Omental fat pad (tissue), 4 donors: Measurements from ENCODE around the gene PLXNA4. TPM values are rescaled to one million over a fixed set of nuclear protein-coding genes. Genes with fewer than 3 reads are reported as not detected.

ENCODE experiments used
- ATAC-seq: fragments of 150-250 bp; one replicate; pipeline ENCODE4 v1.9.1; 2016; ENCODE audit warnings: mild to moderate bottlenecking, moderate library complexity; ENCODE audit not compliant: low FRiP score
- DNase-seq: peaks from one replicate; pipeline ENCODE4 v3.0.0-alpha.2; 2019; ENCODE audit warnings: low spot score
- total RNA-seq, 4 donors: library from RNA; depleted of rRNA; stranded (reverse); fragments of >200 nt; gene quantifications; one replicate each; pipeline ENCODE4 v1.1.0, GENCODE V29; 2016
- TF ChIP-seq, protein P1 (sequence below), 3 donors: fragments of 450-650 bp; IDR thresholded peaks; one replicate each; pipeline ENCODE4 v1.5.1; 2016 to 2017; ENCODE audit warnings: antibody characterized with exemption in 3 of 3, mild to moderate bottlenecking in 3 of 3, moderate library complexity in 2 of 3

PLXNA4 gene
- total RNA-seq, 4 donors from 2014 or later = 31.4 to 111 (median 41.9) TPM

- no peak for ATAC-seq
- TF ChIP-seq, protein P1, sequence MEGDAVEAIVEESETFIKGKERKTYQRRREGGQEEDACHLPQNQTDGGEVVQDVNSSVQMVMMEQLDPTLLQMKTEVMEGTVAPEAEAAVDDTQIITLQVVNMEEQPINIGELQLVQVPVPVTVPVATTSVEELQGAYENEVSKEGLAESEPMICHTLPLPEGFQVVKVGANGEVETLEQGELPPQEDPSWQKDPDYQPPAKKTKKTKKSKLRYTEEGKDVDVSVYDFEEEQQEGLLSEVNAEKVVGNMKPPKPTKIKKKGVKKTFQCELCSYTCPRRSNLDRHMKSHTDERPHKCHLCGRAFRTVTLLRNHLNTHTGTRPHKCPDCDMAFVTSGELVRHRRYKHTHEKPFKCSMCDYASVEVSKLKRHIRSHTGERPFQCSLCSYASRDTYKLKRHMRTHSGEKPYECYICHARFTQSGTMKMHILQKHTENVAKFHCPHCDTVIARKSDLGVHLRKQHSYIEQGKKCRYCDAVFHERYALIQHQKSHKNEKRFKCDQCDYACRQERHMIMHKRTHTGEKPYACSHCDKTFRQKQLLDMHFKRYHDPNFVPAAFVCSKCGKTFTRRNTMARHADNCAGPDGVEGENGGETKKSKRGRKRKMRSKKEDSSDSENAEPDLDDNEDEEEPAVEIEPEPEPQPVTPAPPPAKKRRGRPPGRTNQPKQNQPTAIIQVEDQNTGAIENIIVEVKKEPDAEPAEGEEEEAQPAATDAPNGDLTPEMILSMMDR (IDR thresholded peaks at IDR 0.05) = no peak
- no peak for DNase-seq
Measured at GRCh38 chr7:132191418-132191817, 384.9 kb downstream of the PLXNA4 start.

DNA sequence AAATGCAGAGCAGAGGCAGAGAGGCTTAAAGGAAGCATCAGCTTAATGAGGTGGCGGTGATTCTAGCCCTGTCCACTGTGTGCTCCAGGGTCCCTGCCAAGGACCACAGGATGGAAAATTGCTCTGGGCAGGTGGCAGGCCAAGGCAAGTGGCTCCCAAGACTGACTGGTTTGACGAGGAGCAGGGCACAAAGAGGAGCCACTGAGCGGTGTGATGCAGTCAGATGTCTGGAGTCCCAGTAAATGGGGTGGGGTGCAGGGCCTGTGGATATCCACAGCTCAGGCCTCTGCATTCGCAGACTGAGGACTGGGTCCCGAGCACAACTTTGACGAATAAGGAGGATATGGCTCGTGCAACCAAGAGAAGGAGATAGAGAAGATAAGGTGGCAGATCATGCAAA lies 385.6 kb downstream of the PLXNA4 start:
- TF ChIP-seq, protein P1 (IDR thresholded peaks at IDR 0.05) = no peak
- ATAC-seq = no peak
- DNase-seq = no peak

- no peak for DNase-seq
Measured at GRCh38 chr7:132189881-132190280, 386.4 kb downstream of the PLXNA4 start.

DNA sequence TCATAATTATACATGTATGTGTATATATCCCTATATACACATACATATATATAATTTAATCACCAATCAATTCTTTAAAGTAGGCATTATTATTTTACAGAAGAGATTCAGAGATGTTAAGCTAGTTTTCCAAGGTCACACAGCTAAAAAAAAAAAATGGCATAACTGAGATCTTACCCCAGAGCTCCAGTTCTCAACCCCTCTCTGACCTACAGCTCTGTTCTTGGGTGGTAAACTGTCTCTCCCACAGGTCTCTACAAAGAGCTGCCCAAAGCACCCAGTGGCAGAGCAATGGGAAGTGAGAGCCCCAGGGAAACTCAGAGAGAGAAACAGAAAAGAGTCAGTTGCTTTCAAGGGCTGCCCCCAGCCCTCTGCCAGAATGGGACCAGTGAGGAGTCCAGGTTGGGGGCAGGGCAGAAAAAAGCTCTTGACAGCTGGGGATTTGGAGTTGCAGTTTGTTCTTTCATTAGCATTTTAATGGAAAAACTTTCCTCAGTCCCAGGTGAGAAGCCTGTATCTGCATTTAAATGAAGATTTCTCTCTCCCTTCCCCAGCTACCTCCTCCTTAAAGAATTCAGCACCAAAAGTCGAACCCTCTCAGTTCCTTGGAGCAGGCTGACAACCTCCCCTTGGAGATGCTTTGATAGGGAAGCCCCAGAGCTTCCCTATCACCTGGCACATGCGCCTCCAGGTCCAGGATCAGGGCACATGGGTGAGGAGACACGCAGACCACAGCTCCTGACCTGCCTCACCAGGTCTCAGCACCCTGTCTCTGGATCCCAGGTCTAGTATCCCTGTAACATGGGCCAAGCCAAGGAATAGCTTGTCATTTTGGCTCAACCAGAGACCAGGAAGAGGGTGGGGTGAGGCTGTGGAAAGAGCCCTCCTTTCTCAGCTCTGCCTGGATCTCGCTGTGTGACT lies 388.1 kb downstream of the PLXNA4 start:
- ATAC-seq (no peak), DNase-seq (no peak)
- TF ChIP-seq, protein P1 (IDR thresholded peaks at IDR 0.05) = no peak

More at GRCh38 chr7:132189881-132190280, 386.4 kb downstream of the PLXNA4 start:
- ATAC-seq = no peak
- TF ChIP-seq, protein P1 (IDR thresholded peaks at IDR 0.05) = no peak

DNA sequence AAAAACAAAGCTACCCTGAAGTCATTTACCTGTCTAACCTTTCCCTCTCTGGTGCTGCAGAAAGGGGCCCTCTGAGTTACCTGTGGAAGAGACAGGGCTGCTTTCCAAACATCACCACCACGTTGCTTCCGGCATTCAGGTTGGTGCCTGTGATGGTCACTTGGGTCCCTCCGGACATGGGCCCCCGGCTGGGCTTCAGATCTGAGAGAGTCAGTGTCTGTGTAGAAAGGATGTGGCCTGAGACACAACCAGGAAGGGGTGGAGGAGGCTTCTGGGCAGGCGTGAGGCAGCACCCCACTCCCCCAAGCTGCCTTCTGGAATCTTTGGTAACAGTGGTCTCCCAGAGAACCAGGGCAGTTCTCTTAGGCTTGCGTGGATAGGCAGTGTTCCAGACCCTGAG lies 388.9 kb downstream of the PLXNA4 start:
- TF ChIP-seq, protein P1 (IDR thresholded peaks at IDR 0.05) = no peak
- DNase-seq = no peak
- no peak for ATAC-seq

- TF ChIP-seq, protein P1 (IDR thresholded peaks at IDR 0.05) = no peak
- DNase-seq (no peak), ATAC-seq (no peak)
Measured at GRCh38 chr7:132185150-132185549, 391.1 kb downstream of the PLXNA4 start.
